A673 (cell line): Measurements from ENCODE around the gene PIGV. TPM values are rescaled to one million over a fixed set of nuclear protein-coding genes. Genes with fewer than 3 reads are reported as not detected.
A peak's percentile ranks its signal among the peaks of the same experiment; 100 is the strongest.

Experiments used
- BruUV-seq: library from RNA; stranded (reverse); fragments of 400-500 nt; replicated peaks from 2 replicates; lab custom pipeline; 2021; lab: Mats Ljungman, UMichigan
- CTCF ChIA-PET: fragments of 300-600 bp; sonication (Branson Sonifier 250); formaldehyde crosslinking; loops from one replicate; lab custom pipeline; 2022; ENCODE audit warnings: antibody characterized with exemption; lab: Charles Lee
- POLR2A ChIA-PET: fragments of 300-600 bp; sonication (Branson Sonifier 250); formaldehyde crosslinking; loops from one replicate; lab custom pipeline; 2022; ENCODE audit warnings: antibody characterized with exemption; ENCODE audit not compliant: low non-redundant PET; lab: Charles Lee
- DNase-seq: peaks from one replicate; pipeline ENCODE4 v3.0.0-alpha.2; 2015; ENCODE audit warnings: low spot score
- H3K27ac ChIP-seq: fragments of 200-600 bp; sonication (generic); 2 replicates; pipeline ENCODE4 v1.5.1; 2016; ENCODE audit warnings: mixed run types, low read depth, mild to moderate bottlenecking, mixed read lengths, antibody characterized with exemption, low read length; ENCODE audit not compliant: poor library complexity, severe bottlenecking
- H3K27me3 ChIP-seq: fragments of 200-600 bp; sonication (generic); replicated peaks from 2 replicates; pipeline ENCODE4 v1.6.1; 2017; ENCODE audit warnings: mixed run types, low read depth, mild to moderate bottlenecking, mixed read lengths, antibody characterized with exemption, low read length; ENCODE audit not compliant: insufficient read depth, poor library complexity
- H3K36me3 ChIP-seq: fragments of 200-600 bp; sonication (generic); 2 replicates; pipeline ENCODE4 v1.6.1; 2016; ENCODE audit warnings: mixed run types, mild to moderate bottlenecking, mixed read lengths, antibody characterized with exemption, low read length; ENCODE audit not compliant: insufficient read depth, poor library complexity, severe bottlenecking
- H3K4me1 ChIP-seq: fragments of 200-600 bp; sonication (generic); 2 replicates; pipeline ENCODE4 v1.6.1; 2017; ENCODE audit warnings: mixed run types, mild to moderate bottlenecking, mixed read lengths, antibody characterized with exemption, low read length; ENCODE audit not compliant: insufficient read depth, poor library complexity, severe bottlenecking
- H3K4me3 ChIP-seq: fragments of 200-600 bp; sonication (generic); 2 replicates; pipeline ENCODE4 v1.5.1; 2016; ENCODE audit warnings: low read depth, mixed run types, mild to moderate bottlenecking, mixed read lengths, low read length; ENCODE audit not compliant: poor library complexity, severe bottlenecking
- H3K9me3 ChIP-seq: fragments of 200-600 bp; sonication (generic); 2 replicates; pipeline ENCODE4 v1.6.1; 2016; ENCODE audit warnings: mixed run types, low read depth, mild to moderate bottlenecking, mixed read lengths, antibody characterized with exemption, low read length; ENCODE audit not compliant: poor library complexity, severe bottlenecking
- EZH2 ChIP-seq: fragments of 200-600 bp; sonication (generic); IDR thresholded peaks from 2 replicates; pipeline ENCODE4 v1.6.1; 2017; ENCODE audit warnings: borderline replicate concordance, low read depth, mild to moderate bottlenecking, mixed read lengths, antibody characterized with exemption, low read length; ENCODE audit not compliant: poor library complexity, severe bottlenecking
- intact Hi-C: fragments of 100-400 bp; cut with micrococcal nuclease; formaldehyde crosslinking; loops from one replicate; pipeline ENCODE4 v1.10.0; 2022; ENCODE audit not compliant: unreplicated experiment
- total RNA-seq: library from RNA; stranded (reverse); gene quantifications from 2 replicates; pipeline ENCODE4 v1.2.3, GENCODE V29; 2021
- TF ChIP-seq, protein P1 (sequence below): fragments of 300-800, 200-600 bp; sonication (generic); conservative IDR thresholded peaks from 2 replicates; pipeline ENCODE4 v1.5.1; 2017; ENCODE audit warnings: low read depth, mild to moderate bottlenecking, antibody characterized with exemption, low read length, moderate library complexity, mixed read lengths

The PIGV gene
- total RNA-seq, 1 experiment from 2014 or later = 4.9 TPM

DNA sequence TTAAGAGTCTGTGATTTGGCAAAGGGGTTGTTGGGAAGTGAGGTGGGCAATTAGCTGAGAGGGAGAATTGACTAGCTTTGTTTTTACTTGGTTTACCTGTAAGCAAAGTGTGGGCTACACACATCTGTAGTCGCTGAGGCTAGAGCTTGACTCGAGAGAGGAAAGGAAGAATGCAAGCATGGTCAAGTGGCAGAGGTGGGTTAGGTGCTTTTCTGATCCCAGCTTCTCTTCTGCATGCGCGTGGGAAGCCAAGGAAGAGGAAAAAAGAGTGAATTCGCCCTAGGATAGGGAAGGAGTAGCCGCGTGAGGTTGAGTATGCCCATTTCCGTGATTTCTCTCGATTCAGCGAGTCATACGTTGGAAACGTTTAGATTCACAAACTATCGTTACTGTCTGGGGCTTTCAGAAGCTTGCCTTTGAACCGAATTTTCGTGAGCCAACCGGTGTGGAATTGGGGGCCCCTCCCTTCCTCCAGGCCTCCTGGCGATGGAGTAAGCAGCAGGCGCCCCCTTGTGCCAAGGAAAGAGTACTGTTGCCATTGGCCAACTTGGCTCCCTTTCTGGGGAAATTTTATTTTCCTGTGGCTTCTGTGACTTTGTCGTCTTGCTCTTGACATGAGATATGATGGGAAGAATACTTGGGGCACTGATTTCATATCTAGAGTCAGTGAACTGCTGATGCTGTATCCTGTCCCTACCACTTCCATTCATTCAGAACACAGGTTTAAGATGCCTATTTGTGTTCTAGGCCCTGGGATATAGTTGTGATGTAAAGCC, 1.3 kb downstream of the PIGV start:
- ChIA-PET CTCF (interaction anchor here (0.5 to 4.4 kb wide), 17 partner anchors 11 to 372 kb away, joined by 3 to 53 read pairs (median 4); no protein-coding TSS in a partner anchor), POLR2A (no interaction called here)
- no peaks in the 10 kb centered on the region for H3K9me3 ChIP-seq
- TF ChIP-seq, protein P1, sequence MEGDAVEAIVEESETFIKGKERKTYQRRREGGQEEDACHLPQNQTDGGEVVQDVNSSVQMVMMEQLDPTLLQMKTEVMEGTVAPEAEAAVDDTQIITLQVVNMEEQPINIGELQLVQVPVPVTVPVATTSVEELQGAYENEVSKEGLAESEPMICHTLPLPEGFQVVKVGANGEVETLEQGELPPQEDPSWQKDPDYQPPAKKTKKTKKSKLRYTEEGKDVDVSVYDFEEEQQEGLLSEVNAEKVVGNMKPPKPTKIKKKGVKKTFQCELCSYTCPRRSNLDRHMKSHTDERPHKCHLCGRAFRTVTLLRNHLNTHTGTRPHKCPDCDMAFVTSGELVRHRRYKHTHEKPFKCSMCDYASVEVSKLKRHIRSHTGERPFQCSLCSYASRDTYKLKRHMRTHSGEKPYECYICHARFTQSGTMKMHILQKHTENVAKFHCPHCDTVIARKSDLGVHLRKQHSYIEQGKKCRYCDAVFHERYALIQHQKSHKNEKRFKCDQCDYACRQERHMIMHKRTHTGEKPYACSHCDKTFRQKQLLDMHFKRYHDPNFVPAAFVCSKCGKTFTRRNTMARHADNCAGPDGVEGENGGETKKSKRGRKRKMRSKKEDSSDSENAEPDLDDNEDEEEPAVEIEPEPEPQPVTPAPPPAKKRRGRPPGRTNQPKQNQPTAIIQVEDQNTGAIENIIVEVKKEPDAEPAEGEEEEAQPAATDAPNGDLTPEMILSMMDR = peak; percentile 95
- TF ChIP-seq EZH2 = no peak
- peak; percentile 92 for DNase-seq
- H3K4me3 ChIP-seq = peak overlapping the region; percentile 63
- peaks cover 24% of the 10 kb centered on the region for H3K4me1 ChIP-seq
- BruUV-seq = TSS peak; percentile 32
- intact Hi-C loops = loop anchor here (1.0 to 5.0 kb wide), 3 partner anchors 92 to 287 kb away; partner anchors contain the start of gene ARID1A
- H3K27me3 ChIP-seq = no peaks in the 10 kb centered on the region
- peak overlapping the region; percentile 97 for H3K27ac ChIP-seq
- no peaks in the 10 kb centered on the region for H3K36me3 ChIP-seq

DNA sequence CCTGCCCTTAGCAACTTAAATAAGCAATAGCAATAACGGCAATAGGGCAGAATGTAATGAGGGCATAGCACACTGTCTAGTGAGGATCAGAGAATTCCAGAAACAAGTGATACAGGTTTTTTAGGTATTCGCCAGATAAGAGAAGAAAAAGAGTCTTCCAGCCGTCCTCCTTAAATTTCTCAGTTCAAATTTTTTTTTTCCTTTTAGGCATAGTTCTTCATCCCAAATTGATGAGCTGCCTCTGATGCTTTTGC, 1.8 kb downstream of the PIGV start:
- ChIA-PET POLR2A (no interaction called here), CTCF (interaction anchor here (0.8 to 4.4 kb wide), 8 partner anchors 11 to 289 kb away, joined by 3 to 53 read pairs (median 4); no protein-coding TSS in a partner anchor)
- no peak overlapping the region for H3K4me3 ChIP-seq
- no peaks in the 10 kb centered on the region for H3K36me3 ChIP-seq
- H3K4me1 ChIP-seq = peaks cover 24% of the 10 kb centered on the region
- no TSS peak for BruUV-seq
- no peak overlapping the region for H3K27ac ChIP-seq
- TF ChIP-seq EZH2 = no peak
- TF ChIP-seq, protein P1 = no peak
- no peaks in the 10 kb centered on the region for H3K9me3 ChIP-seq
- H3K27me3 ChIP-seq = no peaks in the 10 kb centered on the region
- DNase-seq = no peak
- intact Hi-C loops = loop anchor here (1.0 to 5.0 kb wide), 3 partner anchors 92 to 287 kb away; partner anchors contain the start of gene ARID1A

DNA sequence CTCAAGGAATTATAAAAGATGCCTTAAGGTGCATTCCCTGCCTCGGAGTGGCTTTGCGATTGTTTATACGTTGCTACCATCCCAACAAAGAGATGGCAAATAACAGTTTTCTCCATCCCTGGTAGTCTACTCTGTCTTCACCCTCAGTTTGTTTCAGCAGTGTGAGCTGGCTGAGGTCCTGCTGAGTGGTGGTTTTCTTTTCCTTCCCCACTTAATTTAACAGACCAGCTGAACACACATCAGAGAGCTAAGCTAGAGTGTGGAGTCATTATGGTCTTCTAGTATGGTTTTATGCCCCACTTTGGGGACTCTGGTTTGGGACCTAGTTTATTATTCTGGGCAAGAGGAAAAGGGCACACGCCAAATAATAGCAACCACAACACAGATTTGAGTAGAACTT, 2.2 kb downstream of the PIGV start:
- peaks cover 24% of the 10 kb centered on the region for H3K4me1 ChIP-seq
- H3K27ac ChIP-seq = no peak overlapping the region
- DNase-seq = no peak
- no peak overlapping the region for H3K4me3 ChIP-seq
- TF ChIP-seq, protein P1 = no peak
- TF ChIP-seq EZH2 = no peak
- ChIA-PET POLR2A (no interaction called here), CTCF (interaction anchor here (1.1 to 4.4 kb wide), 4 partner anchors 11 to 187 kb away, joined by 4 to 53 read pairs (median 4); no protein-coding TSS in a partner anchor)
- H3K27me3 ChIP-seq = no peaks in the 10 kb centered on the region
- BruUV-seq = no TSS peak
- no peaks in the 10 kb centered on the region for H3K9me3 ChIP-seq
- intact Hi-C loops = loop anchor here (1.0 to 5.0 kb wide), 3 partner anchors 93 to 288 kb away; partner anchors contain the start of gene ARID1A
- no peaks in the 10 kb centered on the region for H3K36me3 ChIP-seq
